Measurements from ENCODE around the gene GULP1.
"Not testable (repeated sequence)": the region's sequence is repeated elsewhere in the genome, so short reads cannot be mapped to it uniquely, and the experiment has no call there.

The GULP1 gene

DNA sequence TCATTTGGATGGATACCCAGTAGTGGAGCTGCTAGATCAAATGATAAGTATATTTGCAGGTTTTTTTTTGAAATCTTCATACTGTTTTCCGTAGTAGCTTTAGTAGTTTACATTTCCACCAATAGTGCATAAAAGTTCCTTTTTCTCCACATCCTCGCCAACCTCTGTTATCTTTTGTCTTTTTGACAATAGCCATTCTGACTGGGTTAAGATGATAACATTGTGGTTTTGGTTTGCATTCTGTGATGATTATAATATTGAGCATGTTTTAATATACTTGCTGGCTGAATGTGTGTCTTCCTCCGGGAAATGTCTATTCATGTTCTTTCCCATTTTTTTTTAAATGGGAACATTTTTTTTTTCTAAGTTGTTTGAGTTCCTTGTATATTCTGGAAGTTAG lies 260.0 kb downstream of the GULP1 start (continued):
- TF ChIP-seq, protein P1, sequence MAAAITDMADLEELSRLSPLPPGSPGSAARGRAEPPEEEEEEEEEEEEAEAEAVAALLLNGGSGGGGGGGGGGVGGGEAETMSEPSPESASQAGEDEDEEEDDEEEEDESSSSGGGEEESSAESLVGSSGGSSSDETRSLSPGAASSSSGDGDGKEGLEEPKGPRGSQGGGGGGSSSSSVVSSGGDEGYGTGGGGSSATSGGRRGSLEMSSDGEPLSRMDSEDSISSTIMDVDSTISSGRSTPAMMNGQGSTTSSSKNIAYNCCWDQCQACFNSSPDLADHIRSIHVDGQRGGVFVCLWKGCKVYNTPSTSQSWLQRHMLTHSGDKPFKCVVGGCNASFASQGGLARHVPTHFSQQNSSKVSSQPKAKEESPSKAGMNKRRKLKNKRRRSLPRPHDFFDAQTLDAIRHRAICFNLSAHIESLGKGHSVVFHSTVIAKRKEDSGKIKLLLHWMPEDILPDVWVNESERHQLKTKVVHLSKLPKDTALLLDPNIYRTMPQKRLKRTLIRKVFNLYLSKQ (tag by site-specific recombination; IDR thresholded peaks at IDR 0.05; ENCODE audit: borderline replicate concordance), result no peak
- TF ChIP-seq, protein P2, sequence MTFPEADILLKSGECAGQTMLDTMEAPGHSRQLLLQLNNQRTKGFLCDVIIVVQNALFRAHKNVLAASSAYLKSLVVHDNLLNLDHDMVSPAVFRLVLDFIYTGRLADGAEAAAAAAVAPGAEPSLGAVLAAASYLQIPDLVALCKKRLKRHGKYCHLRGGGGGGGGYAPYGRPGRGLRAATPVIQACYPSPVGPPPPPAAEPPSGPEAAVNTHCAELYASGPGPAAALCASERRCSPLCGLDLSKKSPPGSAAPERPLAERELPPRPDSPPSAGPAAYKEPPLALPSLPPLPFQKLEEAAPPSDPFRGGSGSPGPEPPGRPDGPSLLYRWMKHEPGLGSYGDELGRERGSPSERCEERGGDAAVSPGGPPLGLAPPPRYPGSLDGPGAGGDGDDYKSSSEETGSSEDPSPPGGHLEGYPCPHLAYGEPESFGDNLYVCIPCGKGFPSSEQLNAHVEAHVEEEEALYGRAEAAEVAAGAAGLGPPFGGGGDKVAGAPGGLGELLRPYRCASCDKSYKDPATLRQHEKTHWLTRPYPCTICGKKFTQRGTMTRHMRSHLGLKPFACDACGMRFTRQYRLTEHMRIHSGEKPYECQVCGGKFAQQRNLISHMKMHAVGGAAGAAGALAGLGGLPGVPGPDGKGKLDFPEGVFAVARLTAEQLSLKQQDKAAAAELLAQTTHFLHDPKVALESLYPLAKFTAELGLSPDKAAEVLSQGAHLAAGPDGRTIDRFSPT (tag by site-specific recombination; IDR thresholded peaks at IDR 0.05), result no peak

DNA sequence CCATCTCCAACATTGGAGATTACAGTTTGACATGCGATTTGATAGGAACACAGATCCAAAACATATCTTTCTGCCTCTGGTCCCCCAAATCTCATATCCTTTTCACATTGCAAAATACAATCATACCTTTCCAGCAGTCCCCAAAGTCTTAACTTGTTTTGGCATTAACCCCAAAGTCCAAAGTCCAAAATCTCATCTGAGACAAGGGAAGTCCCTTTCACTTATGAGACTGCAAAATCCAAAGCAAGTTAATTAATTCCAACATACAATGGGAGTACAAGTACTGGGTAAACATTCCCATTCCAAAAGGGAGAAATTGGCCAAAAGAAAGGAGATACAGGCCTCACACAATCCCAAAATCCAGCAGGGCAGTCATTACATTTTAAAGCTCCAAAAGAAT lies 265.4 kb downstream of the GULP1 start:
- H3K4me1 ChIP-seq (ENCODE audit: control insufficient read depth, insufficient read depth, low read length), result no peaks in the 10 kb centered on the region
- CTCF ChIA-PET, result no interaction called here

DNA sequence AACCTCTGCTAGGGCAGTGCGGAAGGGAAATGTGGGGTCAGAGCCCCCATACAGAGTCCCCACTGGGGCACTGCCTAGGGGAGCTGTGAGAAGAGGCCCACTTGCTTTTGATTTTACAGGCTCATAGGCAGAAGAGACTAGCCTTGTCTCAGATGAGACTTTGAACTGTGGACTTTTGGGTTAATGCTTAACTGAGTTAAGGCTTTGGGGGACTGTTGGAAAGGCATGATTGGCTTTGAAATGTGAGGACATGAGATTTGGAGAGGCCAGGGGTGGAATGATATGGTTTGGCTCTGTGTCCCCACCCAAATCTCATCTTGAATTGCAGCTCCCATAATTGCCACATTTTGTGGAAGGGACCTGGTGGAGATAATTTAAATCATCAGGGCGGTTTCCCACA lies 267.8 kb downstream of the GULP1 start:
- POLR2A ChIA-PET; H3K9me3 ChIP-seq (ENCODE audit: control insufficient read depth, insufficient read depth, low read depth, low read length); H3K4me3 ChIP-seq (ENCODE audit: low read depth, low read length); H3K27ac ChIP-seq (ENCODE audit: extremely low read depth, low read depth, low read length); H3K36me3 ChIP-seq (ENCODE audit: control insufficient read depth in 2 of 2, insufficient read depth in 1 of 2, low read length in 2 of 2); CTCF ChIA-PET; H3K4me1 ChIP-seq (ENCODE audit: control insufficient read depth, insufficient read depth, low read length): not testable (repeated sequence)

More for the DNA sequence above, 265.4 kb downstream of the GULP1 start:
- no peaks in the 10 kb centered on the region for H3K9me3 ChIP-seq (ENCODE audit: control insufficient read depth, insufficient read depth, low read depth, low read length)
- no peak overlapping the region for H3K27ac ChIP-seq (ENCODE audit: extremely low read depth, low read depth, low read length)
- no peak overlapping the region for H3K4me3 ChIP-seq (ENCODE audit: low read depth, low read length)
- H3K36me3 ChIP-seq (ENCODE audit: control insufficient read depth in 2 of 2, insufficient read depth in 1 of 2, low read length in 2 of 2), result no peaks in the 10 kb centered on the region
- TF ChIP-seq, protein P3, sequence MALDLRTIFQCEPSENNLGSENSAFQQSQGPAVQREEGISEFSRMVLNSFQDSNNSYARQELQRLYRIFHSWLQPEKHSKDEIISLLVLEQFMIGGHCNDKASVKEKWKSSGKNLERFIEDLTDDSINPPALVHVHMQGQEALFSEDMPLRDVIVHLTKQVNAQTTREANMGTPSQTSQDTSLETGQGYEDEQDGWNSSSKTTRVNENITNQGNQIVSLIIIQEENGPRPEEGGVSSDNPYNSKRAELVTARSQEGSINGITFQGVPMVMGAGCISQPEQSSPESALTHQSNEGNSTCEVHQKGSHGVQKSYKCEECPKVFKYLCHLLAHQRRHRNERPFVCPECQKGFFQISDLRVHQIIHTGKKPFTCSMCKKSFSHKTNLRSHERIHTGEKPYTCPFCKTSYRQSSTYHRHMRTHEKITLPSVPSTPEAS (tag by site-specific recombination; IDR thresholded peaks at IDR 0.05), result no peak
- no peak for TF ChIP-seq ZNF585B (tag by site-specific recombination; IDR thresholded peaks at IDR 0.05)
- no peak for TF ChIP-seq ZNF324 (tag by site-specific recombination; IDR thresholded peaks at IDR 0.05)
- TF ChIP-seq, protein P4, sequence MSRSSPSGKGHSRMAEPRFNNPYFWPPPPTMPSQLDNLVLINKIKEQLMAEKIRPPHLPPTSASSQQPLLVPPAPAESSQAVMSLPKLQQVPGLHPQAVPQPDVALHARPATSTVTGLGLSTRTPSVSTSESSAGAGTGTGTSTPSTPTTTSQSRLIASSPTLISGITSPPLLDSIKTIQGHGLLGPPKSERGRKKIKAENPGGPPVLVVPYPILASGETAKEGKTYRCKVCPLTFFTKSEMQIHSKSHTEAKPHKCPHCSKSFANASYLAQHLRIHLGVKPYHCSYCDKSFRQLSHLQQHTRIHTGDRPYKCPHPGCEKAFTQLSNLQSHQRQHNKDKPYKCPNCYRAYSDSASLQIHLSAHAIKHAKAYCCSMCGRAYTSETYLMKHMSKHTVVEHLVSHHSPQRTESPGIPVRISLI (tag by site-specific recombination; IDR thresholded peaks at IDR 0.05), result no peak
- TF ChIP-seq, protein P5, sequence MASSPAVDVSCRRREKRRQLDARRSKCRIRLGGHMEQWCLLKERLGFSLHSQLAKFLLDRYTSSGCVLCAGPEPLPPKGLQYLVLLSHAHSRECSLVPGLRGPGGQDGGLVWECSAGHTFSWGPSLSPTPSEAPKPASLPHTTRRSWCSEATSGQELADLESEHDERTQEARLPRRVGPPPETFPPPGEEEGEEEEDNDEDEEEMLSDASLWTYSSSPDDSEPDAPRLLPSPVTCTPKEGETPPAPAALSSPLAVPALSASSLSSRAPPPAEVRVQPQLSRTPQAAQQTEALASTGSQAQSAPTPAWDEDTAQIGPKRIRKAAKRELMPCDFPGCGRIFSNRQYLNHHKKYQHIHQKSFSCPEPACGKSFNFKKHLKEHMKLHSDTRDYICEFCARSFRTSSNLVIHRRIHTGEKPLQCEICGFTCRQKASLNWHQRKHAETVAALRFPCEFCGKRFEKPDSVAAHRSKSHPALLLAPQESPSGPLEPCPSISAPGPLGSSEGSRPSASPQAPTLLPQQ (tag by site-specific recombination; IDR thresholded peaks at IDR 0.05), result no peak
- TF ChIP-seq ZNF837 (tag by site-specific recombination; IDR thresholded peaks at IDR 0.05), result no peak
- no peak for TF ChIP-seq ZNF660 (tag by site-specific recombination; IDR thresholded peaks at IDR 0.05)
- TF ChIP-seq ZNF571 (tag by site-specific recombination; IDR thresholded peaks at IDR 0.05), result no peak
- TF ChIP-seq ZNF292 (tag by site-specific recombination; IDR thresholded peaks at IDR 0.05; ENCODE audit: borderline replicate concordance, low read depth), result no peak
- no peak for TF ChIP-seq GLI2 (tag by site-specific recombination; IDR thresholded peaks at IDR 0.05; ENCODE audit: borderline replicate concordance, low read depth)
- TF ChIP-seq ZNF211 (tag by site-specific recombination; IDR thresholded peaks at IDR 0.05; ENCODE audit: low read depth), result no peak
- no peak for TF ChIP-seq OSR2 (tag by site-specific recombination; IDR thresholded peaks at IDR 0.05)
- TF ChIP-seq EGR2 (tag by site-specific recombination; IDR thresholded peaks at IDR 0.05; ENCODE audit: low read depth), result no peak
- TF ChIP-seq TCF7L2 (IDR thresholded peaks at IDR 0.05; ENCODE audit: borderline replicate concordance, low read depth, low read length), result no peak
- TF ChIP-seq SETDB1 (IDR thresholded peaks at IDR 0.05; ENCODE audit: insufficient read length, low read length), result no peak
- POLR2A ChIA-PET, result no interaction called here

Data from HEK293 (cell line).